ENCODE data around the gene PEA15.

PEA15 gene

DNA sequence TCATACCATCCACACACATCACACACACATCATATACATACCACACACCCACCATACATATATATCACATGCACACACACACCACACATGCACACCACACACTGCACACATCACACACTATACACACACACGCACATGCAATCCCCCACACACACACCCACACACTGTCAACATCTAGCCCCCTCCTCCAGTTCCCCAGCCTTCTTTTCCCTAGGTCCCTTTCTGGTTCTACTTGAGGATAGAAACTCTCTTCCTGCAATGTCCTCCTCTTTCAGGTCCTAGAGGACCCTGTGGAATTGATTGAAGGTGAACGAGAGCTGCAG is 10.5 kb upstream of the PEA15 start:
- H3K4me3 ChIP-seq (replicated peaks; ENCODE audit: low read depth, low read length): no peak overlapping the region
- DNase-seq (ENCODE audit: extremely low read depth, low read depth): no peak
- TF ChIP-seq, protein P1, sequence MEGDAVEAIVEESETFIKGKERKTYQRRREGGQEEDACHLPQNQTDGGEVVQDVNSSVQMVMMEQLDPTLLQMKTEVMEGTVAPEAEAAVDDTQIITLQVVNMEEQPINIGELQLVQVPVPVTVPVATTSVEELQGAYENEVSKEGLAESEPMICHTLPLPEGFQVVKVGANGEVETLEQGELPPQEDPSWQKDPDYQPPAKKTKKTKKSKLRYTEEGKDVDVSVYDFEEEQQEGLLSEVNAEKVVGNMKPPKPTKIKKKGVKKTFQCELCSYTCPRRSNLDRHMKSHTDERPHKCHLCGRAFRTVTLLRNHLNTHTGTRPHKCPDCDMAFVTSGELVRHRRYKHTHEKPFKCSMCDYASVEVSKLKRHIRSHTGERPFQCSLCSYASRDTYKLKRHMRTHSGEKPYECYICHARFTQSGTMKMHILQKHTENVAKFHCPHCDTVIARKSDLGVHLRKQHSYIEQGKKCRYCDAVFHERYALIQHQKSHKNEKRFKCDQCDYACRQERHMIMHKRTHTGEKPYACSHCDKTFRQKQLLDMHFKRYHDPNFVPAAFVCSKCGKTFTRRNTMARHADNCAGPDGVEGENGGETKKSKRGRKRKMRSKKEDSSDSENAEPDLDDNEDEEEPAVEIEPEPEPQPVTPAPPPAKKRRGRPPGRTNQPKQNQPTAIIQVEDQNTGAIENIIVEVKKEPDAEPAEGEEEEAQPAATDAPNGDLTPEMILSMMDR (IDR thresholded peaks at IDR 0.05; ENCODE audit: low read depth, low read length, missing control alignments): no peak

DNA sequence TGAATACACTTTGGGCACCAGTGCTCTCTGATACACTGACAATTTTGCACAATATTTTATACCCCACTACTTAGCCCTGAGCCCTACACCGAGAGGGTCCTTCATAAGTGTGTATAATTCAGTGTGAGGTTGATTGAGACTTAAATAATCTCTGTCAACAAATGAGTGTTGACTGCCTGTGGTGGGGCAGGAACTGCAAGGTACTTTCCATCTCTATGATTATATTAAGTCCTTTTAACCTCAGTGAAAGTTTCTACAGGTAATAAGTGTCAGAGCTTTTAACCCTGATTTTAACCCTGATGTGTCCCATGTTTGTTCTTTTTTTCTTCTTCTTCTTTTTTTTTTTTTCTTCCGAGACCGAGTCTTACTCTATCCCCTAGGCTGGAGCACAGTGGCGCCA is 9.0 kb upstream of the PEA15 start:
- TF ChIP-seq, protein P1 (IDR thresholded peaks at IDR 0.05; ENCODE audit: low read depth, low read length, missing control alignments): no peak
- H3K4me3 ChIP-seq (replicated peaks; ENCODE audit: low read depth, low read length): no peak overlapping the region
- DNase-seq (ENCODE audit: extremely low read depth, low read depth): no peak

DNA sequence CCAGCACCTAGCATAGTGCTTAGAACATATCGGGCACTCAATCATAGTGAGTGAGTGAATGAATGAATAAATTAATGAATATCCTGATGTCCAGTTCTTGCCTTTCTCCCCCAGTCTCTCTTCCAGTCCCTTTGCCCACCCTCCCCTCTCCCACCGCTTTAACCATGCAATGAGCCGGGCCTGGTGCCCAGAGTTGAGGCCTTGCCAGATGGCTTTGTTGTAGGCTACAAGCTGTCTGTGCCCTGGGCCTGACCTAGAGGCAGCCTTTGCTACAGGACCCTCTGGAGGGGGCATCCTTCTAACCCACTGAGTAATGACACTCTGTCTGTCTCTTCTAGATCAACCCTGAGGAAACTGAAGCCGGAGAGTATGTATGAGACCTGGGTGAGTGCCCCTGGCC is 8.0 kb upstream of the PEA15 start:
- DNase-seq (ENCODE audit: extremely low read depth, low read depth): no peak
- TF ChIP-seq, protein P1 (IDR thresholded peaks at IDR 0.05; ENCODE audit: low read depth, low read length, missing control alignments): no peak
- H3K4me3 ChIP-seq (replicated peaks; ENCODE audit: low read depth, low read length): no peak overlapping the region

DNA sequence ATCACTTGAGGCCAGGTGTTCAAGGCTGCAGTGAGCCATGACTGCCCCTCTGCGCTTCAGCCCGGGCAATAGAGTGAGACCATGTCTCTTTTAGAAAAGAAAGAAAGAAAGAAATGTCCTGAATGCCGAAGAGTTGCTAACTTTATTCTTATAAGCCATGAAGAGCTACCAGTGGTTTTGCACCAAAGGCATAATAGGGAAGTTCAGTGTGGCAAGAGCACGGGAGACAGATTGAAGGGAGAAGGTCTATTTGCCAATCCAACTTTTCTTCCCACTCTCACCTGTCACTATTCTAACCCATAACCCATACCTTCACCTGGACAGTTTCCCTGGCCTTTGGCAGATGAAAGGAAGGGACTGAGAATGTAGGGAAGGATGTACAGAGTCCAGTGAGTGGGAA is 4.4 kb upstream of the PEA15 start:
- no peak overlapping the region for H3K4me3 ChIP-seq (replicated peaks; ENCODE audit: low read depth, low read length)
- DNase-seq (ENCODE audit: extremely low read depth, low read depth): no peak
- TF ChIP-seq, protein P1 (IDR thresholded peaks at IDR 0.05; ENCODE audit: low read depth, low read length, missing control alignments): no peak

DNA sequence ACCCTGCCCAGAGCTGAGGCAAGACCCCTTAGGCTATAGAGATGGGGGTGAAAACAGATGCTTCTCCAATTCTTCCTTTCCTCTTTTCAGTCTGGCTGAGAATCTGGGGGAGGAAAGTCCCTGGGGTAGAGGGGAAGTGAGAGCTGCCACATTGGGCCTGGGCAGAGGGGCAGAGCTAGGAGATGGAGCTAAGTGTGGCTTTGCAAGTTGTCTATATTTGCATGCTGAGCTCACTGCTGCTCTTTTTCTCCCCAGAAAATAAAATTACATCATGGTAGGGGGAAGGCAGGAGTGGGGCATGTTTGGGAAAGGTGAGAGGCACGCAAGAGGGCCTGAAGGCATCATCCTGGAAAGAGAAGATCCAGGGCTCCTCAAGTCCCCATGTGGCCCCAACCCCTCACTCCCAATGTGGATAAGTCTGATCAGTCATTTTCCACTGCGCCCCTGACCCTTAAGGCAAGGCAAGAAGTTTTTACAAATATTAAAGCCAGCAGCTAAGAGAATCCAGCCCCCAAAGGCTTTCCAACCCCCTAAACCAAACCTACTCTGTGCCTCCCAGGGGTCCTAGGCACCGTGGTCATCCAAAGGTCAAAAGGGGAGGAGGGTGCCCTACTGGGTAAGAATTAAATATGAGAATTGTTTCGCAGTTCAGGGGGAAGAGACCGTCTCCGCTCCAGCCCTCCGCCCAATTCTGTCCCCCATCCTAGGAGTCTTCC is 500 bp upstream of the PEA15 start:
- no peak for DNase-seq (ENCODE audit: extremely low read depth, low read depth)
- TF ChIP-seq, protein P1 (IDR thresholded peaks at IDR 0.05; ENCODE audit: low read depth, low read length, missing control alignments): no peak
- peak overlapping the region; percentile 93; the same call in 1 of the 2 replicates for H3K4me3 ChIP-seq (replicated peaks; ENCODE audit: low read depth, low read length)

DNA sequence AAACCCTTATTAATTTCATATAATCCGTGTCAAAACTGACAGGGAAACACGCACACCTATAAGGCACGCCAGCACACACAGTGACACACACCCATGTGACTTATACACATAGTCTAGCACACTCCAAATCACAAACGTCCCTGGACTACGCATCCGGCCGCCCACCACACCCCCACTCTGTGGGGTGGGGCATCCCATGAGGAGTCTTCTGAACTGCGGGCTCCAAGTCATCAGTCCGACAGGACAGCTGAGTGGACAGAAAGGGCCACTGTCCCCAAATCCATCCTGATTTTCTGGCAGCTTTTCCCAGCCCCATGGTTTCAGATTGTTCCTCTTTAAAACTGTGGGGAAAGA is 829 bp downstream of the PEA15 start:
- TF ChIP-seq, protein P1 (IDR thresholded peaks at IDR 0.05; ENCODE audit: low read depth, low read length, missing control alignments): no peak
- H3K4me3 ChIP-seq (replicated peaks; ENCODE audit: low read depth, low read length): peak overlapping the region; percentile 93
- peak; percentile 32 for DNase-seq (ENCODE audit: extremely low read depth, low read depth)
